ENCODE results near the gene SERINC2. TPM values are rescaled to one million over a fixed set of nuclear protein-coding genes. Genes with fewer than 3 reads are reported as not detected.
"Not testable (repeated sequence)": the region's sequence is repeated elsewhere in the genome, so short reads cannot be mapped to it uniquely, and the experiment has no call there.

SERINC2 gene
- polyA plus RNA-seq, 1 experiment = 109 TPM

DNA sequence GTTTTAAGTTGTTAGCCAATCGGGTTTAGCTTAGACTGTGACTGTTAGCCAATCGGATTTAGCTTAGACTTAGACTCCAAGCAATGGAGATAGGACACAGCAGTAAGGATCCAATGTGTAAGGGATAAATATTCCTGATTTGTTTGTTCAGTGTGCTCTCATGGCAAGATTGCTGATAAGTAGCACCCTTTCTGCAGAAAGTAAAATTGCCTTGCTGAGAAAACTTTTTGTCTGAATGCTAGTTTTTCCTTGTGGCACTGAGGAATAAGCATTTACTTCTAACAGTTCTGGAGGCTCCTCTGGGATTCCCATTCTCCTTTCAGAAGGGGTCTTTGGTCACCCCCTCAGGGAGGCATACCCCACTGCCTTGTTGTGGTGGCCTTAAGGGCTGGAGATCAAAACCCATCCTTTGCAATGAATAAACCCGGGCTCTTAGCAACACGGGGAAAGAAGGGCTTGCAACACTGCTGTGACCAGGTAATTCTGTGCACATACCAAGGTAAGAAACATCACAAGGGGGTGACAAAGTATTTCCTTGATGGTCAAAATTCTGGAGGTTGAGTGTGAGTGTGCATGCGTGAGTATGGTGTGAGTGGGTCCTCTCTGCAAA is 45.4 kb downstream of the SERINC2 start:
- ChIA-PET POLR2A (no interaction called here), CTCF (interaction anchor here (1.9 kb wide), 1 partner anchor 91 kb away, joined by 4 read pairs; no protein-coding TSS in a partner anchor)
- Histone ChIP-seq H3K4me3 (ENCODE audit: low read depth, low read length) (no peak overlapping the region), H3K27me3 (ENCODE audit: control insufficient read depth, insufficient read depth, low read length) (peaks cover 11% of the 10 kb centered on the region), H3K36me3 (ENCODE audit: control insufficient read depth, insufficient read depth, low read length) (no peaks in the 10 kb centered on the region)
- DNase-seq (ENCODE audit: low read depth) = no peak
- TF ChIP-seq, protein P1, sequence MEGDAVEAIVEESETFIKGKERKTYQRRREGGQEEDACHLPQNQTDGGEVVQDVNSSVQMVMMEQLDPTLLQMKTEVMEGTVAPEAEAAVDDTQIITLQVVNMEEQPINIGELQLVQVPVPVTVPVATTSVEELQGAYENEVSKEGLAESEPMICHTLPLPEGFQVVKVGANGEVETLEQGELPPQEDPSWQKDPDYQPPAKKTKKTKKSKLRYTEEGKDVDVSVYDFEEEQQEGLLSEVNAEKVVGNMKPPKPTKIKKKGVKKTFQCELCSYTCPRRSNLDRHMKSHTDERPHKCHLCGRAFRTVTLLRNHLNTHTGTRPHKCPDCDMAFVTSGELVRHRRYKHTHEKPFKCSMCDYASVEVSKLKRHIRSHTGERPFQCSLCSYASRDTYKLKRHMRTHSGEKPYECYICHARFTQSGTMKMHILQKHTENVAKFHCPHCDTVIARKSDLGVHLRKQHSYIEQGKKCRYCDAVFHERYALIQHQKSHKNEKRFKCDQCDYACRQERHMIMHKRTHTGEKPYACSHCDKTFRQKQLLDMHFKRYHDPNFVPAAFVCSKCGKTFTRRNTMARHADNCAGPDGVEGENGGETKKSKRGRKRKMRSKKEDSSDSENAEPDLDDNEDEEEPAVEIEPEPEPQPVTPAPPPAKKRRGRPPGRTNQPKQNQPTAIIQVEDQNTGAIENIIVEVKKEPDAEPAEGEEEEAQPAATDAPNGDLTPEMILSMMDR (IDR thresholded peaks at IDR 0.05; ENCODE audit: insufficient read depth, low read depth, low read length) = no peak

DNA sequence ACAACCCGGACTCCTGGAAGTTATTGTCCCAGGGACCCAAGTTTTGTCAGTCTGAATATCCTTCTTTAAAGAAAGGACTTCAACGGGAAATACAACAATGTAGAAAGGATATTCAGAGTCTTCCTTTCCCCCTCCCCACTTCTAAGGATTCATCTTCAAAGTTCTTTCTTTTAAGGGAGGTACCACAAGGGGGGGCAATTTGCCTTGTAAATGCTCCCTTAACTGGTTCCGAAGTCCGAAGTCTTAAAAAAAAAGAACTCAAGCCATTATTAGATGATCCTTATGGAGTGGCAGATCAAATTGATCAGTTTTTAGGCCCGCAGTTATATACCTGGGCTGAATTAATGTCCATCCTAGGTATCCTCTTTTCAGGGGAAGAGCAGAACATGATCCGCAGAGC is 47.0 kb downstream of the SERINC2 start:
- Histone ChIP-seq H3K36me3 (ENCODE audit: control insufficient read depth, insufficient read depth, low read length) (no peaks in the 10 kb centered on the region), H3K4me3 (ENCODE audit: low read depth, low read length) (no peak overlapping the region), H3K27me3 (ENCODE audit: control insufficient read depth, insufficient read depth, low read length) (peaks cover 8% of the 10 kb centered on the region)
- TF ChIP-seq, protein P1 (IDR thresholded peaks at IDR 0.05; ENCODE audit: insufficient read depth, low read depth, low read length) = 0 out of 2 replicates have a peak, but pooled peaks have one; percentile 20
- POLR2A ChIA-PET = no interaction called here
- CTCF ChIA-PET = interaction anchor here (0.7 to 4.2 kb wide), 4 partner anchors 10 to 329 kb away, joined by 3 to 31 read pairs (median 4); no protein-coding TSS in a partner anchor
- no peak for DNase-seq (ENCODE audit: low read depth)

DNA sequence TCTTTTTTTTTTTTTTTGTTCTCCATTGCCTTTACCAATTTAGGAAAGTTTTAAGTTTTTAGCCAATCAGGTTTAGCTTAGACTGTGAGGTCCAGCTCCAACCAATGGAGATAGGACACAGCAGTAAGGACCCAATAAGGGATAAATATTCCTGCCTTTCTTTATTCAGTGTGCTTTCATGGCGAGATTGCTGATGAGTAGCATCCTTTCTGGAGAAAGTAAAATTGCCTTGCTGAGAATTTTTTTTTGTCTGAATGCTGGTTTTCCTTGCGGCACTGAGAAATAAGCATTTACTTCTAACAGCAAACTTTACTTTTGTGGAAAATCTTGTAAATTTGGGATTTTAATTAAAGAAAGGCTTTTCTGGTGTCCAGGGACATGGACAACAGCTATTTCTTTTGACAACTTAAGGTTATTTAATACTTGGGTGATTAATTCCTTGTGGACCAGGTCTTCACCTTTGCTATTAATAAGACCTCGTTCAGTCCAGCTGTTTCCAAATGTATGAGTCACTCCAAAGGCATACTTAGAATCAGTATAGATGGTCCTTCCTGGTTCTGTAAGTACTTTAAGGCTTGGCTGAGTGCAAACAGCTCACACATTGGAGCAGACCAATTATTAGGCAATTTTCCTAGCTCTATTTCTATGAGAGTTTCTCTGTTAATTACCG is 54.1 kb downstream of the SERINC2 start:
- CTCF ChIA-PET = interaction anchor here (3.1 kb wide), 1 partner anchor 82 kb away, joined by 9 read pairs; no protein-coding TSS in a partner anchor

GRCh38 chr1:31470794-31471315 is 57.8 kb downstream of the SERINC2 start:
- Histone ChIP-seq H3K27me3 (ENCODE audit: control insufficient read depth, insufficient read depth, low read length) (peaks cover 8% of the 10 kb centered on the region), H3K36me3 (ENCODE audit: control insufficient read depth, insufficient read depth, low read length) (no peaks in the 10 kb centered on the region), H3K4me3 (ENCODE audit: low read depth, low read length) (no peak overlapping the region)
- ChIA-PET POLR2A (no interaction called here), CTCF (no interaction called here)
- DNase-seq (ENCODE audit: low read depth) = no peak
- TF ChIP-seq, protein P1 (IDR thresholded peaks at IDR 0.05; ENCODE audit: insufficient read depth, low read depth, low read length) = no peak

More for the DNA sequence above, 54.1 kb downstream of the SERINC2 start:
- TF ChIP-seq, protein P1 (IDR thresholded peaks at IDR 0.05; ENCODE audit: insufficient read depth, low read depth, low read length) = no peak
- Histone ChIP-seq H3K36me3 (ENCODE audit: control insufficient read depth, insufficient read depth, low read length) (no peaks in the 10 kb centered on the region), H3K27me3 (ENCODE audit: control insufficient read depth, insufficient read depth, low read length) (peaks cover 5% of the 10 kb centered on the region; the same call in 1 of the 2 replicates), H3K4me3 (ENCODE audit: low read depth, low read length) (no peak overlapping the region)
- DNase-seq (ENCODE audit: low read depth) = no peak
- POLR2A ChIA-PET = no interaction called here

- CTCF ChIA-PET; H3K4me3 ChIP-seq (ENCODE audit: low read depth, low read length); POLR2A ChIA-PET; DNase-seq (ENCODE audit: low read depth); H3K36me3 ChIP-seq (ENCODE audit: control insufficient read depth, insufficient read depth, low read length); H3K27me3 ChIP-seq (ENCODE audit: control insufficient read depth, insufficient read depth, low read length): not testable (repeated sequence)
These were observed 58.7 kb downstream of the SERINC2 start for GRCh38 chr1:31471452-31472313.

DNA sequence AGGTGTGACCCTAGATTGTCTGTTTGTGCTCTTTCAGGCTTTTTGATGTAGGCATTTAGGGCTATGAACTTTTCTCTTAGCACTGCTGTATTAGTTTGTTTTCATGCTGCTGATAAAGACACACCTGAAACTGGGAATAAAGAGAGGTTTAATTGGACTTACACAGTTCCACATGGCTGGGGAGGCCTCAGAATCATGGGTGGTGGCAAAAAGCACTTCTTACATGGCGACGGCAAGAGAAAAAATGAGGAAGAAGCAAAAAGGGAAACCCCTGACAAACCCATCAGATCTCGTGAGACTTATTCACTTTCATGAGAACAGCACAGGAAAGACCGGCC is 59.3 kb downstream of the SERINC2 start:
- ChIA-PET POLR2A (interaction anchor here (0.6 kb wide), 1 partner anchor 98 kb away, joined by 9 read pairs; no protein-coding TSS in a partner anchor), CTCF (interaction anchor here (2.0 kb wide), 1 partner anchor 77 kb away, joined by 5 read pairs; no protein-coding TSS in a partner anchor)
- not testable (repeated sequence) for DNase-seq (ENCODE audit: low read depth); H3K4me3 ChIP-seq (ENCODE audit: low read depth, low read length); H3K36me3 ChIP-seq (ENCODE audit: control insufficient read depth, insufficient read depth, low read length); H3K27me3 ChIP-seq (ENCODE audit: control insufficient read depth, insufficient read depth, low read length)

DNA sequence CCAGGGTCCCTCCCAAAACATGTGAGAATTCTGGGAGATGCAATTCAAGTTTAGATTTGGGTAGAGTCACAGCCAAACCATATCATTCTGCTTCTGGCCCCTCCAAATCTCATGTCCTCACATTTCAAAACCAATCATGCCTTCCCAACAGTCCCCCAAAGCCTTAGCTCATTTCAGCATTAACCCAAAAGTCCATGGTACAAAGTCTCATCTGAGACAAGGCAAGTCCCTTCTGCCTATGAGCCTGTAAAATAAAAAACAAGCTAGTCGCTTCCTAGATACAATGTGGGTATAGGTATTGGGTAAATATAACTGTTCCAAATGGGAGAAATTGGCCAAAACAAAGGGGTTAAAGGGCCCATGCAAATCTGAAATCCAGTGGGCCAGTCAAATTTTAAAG is 59.7 kb downstream of the SERINC2 start:
- CTCF ChIA-PET = interaction anchor here (2.0 kb wide), 1 partner anchor 76 kb away, joined by 5 read pairs; no protein-coding TSS in a partner anchor
- not testable (repeated sequence) for DNase-seq (ENCODE audit: low read depth); H3K27me3 ChIP-seq (ENCODE audit: control insufficient read depth, insufficient read depth, low read length); H3K36me3 ChIP-seq (ENCODE audit: control insufficient read depth, insufficient read depth, low read length); H3K4me3 ChIP-seq (ENCODE audit: low read depth, low read length)
- POLR2A ChIA-PET = interaction anchor here (0.6 kb wide), 1 partner anchor 99 kb away, joined by 9 read pairs; no protein-coding TSS in a partner anchor

DNA sequence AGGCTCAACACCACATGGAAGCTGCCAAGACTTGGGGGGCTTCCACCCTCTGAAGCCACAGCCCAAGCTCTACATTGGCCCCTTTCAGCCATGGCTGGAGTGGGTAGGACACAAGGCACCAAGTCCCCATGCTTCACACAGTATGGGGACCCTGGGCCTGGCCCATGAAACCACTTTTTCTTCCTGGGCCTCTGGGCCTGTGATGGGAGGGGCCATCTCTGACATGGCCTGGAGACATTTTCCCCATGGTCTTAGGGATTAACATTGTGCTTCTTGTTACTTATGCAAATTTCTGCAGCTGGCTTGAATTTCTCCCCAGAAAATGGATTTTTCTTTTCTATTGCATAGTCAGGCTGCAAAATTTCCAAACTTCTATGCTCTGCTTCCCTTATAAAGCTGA is 60.5 kb downstream of the SERINC2 start:
- DNase-seq (ENCODE audit: low read depth); POLR2A ChIA-PET; H3K27me3 ChIP-seq (ENCODE audit: control insufficient read depth, insufficient read depth, low read length); H3K36me3 ChIP-seq (ENCODE audit: control insufficient read depth, insufficient read depth, low read length); H3K4me3 ChIP-seq (ENCODE audit: low read depth, low read length): not testable (repeated sequence)
- CTCF ChIA-PET = interaction anchor here (1.5 to 2.0 kb wide), 2 partner anchors 8 to 75 kb away, joined by 3 to 5 read pairs; no protein-coding TSS in a partner anchor

All from BJ (cell line).